GM19025 (cell line): Measurements from ENCODE around the gene CYB561.

ENCODE experiments used
- ATAC-seq: cut with Tn5 transposase; IDR thresholded peaks from one replicate; pipeline ENCODE4 v1.9.1; 2021; ENCODE audit warnings: mild to moderate bottlenecking, low read depth, moderate library complexity; ENCODE audit not compliant: unreplicated experiment

Gene CYB561

DNA sequence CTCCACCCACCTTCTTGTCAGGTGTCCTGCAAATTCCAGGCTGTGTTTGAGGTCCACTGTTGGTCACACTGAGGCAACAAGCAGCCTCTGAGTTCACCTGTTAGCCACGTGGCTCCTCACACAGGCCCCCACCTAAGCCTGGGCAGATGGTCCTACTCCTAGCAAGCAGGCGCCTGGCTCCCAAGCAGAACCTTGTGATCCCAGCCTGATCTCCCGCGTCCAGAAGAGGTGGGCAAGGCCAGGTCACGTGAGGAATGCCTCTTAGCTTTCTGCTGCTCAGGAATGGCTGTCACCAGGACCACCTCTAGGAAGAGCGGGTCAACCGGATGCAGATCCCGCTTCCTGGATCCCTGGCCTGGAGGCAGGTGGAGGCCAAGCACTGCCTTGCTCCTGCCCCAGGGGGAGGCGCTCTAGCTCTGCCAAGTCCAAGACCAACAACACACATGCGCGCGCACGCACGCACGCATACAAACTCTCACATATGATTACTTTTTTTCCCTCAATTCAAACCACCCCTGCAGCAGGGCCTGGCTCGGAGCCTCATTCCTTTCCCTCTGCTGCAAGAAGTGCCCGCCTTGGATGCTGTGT is 9.5 kb downstream of the CYB561 start:
- no peak for ATAC-seq

DNA sequence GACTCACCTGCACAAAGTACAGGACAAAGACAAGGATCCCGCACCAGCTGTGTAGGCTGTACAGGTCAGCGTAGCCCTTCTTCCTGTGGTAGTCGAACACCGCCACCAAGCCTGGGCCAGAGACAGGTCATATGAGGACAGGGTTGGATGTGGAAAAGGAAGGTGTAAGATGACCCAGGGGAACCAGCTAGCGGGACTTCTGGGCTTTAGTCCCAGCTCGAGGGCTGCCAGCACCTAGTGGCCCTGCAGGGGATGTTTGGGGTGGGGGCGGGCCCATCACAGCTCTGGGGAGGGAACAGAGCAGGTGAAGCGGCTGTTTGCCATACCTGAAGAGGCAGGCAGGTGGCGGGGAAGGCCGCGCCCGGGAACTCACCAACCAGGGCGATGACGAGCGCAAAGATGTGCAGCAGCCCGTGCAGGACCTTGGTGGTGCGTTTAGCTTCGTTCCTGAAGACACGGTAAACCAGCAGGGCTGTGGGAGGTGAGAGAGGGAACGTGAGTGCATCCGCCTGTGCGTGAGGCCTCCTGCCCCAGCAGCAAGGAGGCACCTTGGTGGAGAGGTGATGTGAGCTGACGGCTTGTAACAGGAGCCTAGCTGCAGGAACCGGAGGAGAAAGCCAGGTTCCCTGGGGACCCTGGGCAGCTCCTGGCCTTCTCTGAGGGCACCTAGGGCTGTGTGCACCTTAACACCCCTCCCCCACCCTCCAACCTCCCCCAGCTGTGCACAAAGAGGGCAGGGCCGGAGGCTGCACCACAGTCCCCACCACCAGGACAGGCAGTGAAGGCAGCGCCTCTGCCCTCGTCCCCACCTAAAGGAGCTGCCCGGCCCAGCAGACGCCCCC is 10.2 kb downstream of the CYB561 start:
- no peak for ATAC-seq

DNA sequence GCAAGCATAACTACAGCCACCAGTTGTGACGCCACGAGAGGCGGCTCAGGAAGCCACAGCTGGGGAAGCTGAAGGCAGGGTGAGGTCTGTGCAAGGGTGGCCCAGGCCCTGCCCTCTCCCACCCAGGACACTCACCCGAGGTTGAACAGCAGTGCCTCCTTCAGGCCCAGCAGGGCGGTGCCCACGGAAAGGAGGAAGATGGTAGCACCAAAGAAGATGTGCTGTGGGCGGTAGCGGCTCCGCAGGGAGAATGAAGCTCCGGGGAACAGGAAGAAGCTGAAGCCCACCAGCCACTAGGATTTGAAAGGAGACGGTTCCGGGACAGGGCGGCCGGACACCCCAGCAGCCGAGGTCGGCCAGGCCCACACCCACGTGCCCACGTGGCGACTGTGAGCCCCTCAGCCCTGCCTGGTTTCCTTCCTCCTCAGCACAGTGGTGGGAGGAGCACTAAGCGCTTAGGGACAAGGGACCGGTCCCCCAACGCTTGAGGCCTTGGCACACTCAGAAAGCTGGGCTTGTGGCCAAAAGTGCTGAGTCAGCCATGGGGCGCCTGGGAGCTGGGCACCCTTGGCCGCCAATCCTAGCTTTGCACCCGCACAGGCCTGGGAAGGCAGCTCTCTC is 11.0 kb downstream of the CYB561 start:
- ATAC-seq: no peak

DNA sequence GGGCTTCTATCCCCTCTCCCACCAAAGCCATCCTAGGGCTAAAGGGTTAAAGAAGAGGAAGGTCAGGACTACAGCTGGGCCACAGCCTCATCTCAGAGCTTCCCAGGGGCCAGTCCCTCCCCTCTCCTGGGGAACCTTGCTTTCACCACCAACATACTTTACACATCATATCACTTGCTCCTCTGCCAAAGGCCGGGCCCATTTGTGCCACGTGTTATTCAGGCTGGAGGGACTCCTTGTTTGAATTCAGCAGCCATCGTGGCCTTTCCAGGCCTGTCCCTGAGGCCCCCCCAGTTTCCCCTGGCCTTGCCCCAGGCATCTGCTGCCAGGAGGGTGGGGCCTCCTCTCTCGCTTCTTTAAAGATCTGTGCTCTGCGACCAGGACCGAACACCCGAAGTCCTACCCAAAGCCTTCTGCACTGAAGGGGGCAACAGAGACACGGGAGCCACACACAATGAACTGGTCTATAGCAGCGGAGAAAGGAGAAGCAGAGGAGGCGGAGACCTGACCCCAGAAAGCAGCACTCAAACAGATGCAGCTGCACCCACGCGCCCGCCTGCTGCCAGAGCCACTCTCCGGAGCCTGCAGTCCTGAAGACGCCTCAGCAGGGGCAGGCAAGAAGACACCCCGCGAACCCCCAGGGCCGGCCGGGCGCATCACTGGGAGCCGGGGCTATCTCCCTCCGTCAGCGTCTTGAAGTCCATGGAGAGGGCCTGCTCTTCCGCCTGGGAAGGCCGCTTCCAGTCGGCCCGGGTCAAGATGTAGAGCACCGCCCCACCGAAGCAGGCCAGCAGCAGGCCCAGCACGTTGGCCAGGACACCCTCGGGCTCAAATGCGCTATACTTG is 12.1 kb downstream of the CYB561 start:
- no peak for ATAC-seq

DNA sequence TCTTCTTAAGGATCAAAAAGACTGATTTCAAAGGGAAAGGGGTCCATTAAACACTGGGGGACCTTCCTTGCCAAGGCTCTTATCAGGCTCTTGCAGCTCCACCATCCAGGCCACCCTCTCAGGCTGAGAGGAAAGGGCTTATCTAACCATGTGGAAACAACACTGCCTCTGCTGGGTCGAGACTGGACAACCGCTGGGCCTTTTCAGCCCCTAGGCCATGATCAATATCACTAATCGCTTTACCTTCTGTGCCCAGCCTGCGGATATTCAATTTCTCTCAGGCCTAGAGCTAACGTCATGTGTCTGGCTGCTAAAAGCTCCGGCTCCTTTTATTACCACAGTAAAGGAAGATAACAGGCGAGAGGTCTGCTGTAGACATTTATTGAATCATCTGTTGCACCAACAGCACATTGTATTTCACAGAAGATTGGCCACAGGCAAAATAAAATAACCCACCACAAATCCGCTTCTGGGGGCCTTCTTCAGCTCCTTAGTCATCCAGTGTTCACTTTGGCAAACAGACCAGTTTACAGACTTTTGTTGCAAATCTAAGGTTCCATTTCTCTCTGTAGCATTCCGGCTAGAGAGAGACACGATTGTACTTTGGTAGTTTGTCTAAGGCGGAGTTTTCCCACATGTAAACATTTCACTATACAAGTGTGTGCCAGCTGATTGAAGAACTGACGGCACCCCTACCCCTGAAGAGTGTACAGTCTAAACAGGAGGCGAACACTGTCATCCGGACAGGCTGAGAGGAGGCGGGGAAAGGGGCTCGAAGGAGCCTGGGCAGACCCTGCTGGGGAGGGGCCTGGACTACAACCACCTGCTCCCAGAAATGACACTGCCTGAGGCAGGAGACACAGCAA is 13.9 kb downstream of the CYB561 start:
- ATAC-seq: no peak

DNA sequence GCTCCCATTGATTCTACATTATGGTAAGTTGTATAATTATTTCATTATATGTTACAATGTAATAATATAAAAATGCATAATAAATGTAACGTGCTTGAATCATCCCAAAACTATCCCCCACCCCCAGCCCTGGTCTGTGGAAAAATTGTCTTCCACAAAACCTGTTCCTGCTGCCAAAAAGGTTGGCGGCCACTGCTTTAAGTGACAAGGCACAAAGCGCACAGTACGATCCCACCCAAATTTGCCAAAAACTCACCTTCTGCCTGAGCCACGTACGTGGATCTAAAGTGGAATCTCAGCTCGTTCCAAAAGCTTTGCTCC is 14.5 kb downstream of the CYB561 start:
- no peak for ATAC-seq

DNA sequence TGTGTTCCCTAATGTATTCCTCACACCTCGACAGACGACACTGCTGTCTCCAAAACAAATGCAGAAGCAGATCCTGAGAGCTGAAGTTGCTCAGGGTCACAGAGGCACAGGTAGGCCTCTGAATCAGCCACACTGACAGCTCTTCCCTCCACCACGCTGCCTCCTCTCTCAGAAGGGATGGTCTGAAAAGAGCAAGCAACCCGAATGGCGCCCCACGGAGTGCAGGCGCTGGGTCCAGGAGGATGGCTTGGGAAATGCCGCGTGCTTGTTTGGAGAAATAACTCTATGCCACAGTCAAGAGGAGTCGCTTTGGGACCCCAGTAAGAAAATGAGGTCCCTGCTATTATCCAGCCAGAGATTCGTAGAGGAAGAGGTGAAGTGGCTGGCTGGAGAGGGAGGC is 15.9 kb downstream of the CYB561 start:
- no peak for ATAC-seq

DNA sequence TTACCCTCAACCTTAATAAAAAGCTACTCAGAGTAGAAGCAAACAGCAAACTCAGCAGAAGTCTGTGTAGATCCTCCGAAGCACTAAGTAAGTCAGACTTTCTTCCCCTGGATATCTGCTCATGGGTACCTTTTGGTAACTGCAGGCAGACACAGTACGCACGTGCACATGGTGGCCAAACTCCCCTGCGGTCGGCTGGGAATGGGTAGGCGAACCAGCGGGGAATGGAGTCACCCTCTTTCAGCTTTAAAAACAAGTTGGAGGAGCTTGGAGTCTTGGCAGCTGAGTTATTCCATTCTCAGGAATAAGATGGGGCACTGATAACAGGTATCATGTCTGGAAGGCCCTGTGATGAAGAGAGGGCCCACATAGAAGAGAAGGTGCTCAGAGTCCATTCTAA is 16.3 kb downstream of the CYB561 start:
- ATAC-seq: no peak

DNA sequence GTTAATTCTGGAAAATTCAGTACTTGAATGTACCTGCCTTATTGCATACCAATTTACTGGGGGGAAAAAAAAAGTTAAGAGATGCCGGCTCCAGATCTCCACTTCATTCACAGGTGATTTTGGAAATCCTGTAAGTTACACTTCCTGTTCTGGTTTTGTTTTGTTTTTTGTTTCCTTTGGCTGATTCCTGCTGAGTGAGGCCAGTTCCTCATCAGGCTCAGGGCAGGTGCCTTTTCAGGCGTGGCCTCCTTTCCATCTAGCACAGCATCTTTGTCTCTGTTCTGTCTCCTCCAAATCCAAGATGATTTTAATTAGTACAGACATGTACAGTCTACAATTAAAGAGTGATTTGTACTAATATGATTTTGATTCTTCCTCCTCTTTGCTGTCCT is 19.2 kb downstream of the CYB561 start:
- no peak for ATAC-seq

DNA sequence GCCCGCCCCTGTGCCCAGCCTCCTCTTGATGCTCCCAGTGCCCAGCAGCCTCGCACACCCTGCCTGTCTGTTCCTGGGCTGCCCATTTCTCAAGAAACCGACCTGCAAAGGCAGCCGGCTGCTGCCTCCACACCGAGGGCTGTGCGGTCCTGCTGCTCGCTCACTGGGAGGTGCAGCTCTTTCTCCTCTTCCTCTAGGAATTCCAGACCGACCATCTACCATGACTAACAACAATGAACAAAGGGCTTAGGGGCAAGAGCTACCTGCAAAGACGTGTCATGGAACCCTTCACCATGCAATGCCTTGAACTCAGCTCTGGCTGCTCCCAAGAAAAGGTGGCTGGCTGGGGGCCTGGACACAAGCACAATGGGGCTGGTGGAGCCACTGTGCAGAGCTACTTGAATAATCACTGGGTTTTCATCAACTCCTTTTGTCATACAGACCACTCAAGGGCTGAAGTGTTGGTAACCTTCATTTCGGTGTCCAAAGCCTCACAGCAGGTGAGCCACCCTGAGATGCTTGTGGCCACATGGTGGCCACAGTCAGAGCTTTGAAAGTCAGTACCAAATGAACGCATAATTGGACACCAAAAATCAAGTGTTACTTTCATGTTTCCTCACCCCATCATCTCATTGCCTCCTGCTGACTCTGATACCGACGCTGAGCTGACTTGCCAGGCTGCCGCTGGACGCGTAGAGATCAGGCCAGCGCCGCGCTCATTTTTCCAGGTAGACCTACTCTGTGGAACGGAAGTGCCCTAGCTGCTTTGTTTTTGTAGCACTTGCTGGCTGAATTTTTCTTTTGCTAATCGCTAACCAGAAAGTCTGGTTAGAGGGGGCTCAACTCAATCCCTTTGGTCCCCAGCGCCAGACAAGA is 19.8 kb downstream of the CYB561 start:
- ATAC-seq: no peak

DNA sequence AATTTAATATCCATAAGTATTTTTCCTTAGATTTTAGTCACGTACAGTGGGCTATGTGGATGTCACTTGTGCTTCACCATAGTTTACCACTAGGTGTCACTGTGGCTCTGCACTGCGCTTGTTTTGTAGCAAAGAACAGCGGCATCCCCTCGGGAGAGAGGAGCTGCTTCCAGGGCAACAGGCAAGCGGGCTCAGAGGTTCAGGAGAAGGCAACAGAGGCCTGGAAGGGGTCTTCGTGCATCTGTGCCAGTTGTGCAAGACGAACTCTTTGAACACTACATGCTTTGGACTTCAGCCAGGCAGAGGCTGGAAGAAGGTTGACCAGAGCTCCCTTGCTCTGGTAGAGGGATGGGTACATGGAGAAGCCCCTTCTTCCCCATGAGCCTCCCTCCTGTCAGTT is 20.6 kb downstream of the CYB561 start:
- no peak for ATAC-seq

DNA sequence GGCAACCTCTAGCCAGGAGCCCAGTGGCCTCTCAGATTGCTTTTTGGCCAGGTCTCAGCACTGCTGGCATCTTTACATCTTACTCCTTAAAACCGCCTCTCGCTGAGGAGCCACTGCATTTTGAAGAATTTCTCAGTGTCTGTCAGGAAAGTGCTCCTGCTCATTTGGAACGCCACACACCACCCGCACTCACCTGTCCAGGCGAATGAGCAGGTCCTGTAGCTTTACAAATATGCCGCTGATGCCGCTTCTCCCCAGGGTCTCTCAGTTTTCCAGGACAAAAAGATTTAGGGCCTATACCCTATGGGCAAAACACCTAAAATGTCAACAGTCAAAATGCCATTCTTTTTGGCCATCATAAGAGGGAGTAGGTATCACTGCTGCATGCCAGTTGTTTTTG is 22.1 kb downstream of the CYB561 start:
- no peak for ATAC-seq

DNA sequence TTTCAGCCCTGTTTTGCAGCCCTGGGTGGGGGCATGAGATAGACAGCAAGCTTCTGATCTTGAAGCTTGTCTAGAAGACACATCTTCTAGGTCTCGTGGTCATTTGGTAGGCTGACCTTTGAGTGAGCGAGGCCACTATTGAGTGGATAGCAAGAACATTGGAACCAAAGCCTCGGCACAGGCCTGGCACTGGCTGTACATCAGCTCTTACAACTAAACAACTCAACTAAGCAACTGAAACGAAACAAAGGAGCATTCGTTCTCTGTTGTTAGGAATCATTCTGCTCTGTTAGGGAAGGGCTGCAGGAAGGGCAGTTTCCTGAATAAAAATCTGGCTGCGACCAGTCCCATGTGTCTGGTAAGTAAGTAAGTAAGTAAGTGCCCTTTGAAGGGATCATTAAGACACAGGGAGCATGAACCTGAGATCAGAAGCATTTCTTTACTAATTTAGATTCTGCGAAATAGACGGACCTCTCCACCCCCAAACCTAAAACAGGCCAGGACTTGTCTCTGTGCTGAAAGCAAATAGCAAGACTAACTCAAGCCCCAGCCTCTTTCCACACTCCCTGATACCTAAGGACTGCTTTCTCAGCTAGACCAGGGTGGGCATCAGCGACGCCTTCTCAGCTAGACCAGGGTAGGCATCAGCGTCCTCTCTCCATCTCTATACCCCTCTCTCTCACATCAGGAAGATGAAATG is 22.7 kb downstream of the CYB561 start:
- no peak for ATAC-seq

DNA sequence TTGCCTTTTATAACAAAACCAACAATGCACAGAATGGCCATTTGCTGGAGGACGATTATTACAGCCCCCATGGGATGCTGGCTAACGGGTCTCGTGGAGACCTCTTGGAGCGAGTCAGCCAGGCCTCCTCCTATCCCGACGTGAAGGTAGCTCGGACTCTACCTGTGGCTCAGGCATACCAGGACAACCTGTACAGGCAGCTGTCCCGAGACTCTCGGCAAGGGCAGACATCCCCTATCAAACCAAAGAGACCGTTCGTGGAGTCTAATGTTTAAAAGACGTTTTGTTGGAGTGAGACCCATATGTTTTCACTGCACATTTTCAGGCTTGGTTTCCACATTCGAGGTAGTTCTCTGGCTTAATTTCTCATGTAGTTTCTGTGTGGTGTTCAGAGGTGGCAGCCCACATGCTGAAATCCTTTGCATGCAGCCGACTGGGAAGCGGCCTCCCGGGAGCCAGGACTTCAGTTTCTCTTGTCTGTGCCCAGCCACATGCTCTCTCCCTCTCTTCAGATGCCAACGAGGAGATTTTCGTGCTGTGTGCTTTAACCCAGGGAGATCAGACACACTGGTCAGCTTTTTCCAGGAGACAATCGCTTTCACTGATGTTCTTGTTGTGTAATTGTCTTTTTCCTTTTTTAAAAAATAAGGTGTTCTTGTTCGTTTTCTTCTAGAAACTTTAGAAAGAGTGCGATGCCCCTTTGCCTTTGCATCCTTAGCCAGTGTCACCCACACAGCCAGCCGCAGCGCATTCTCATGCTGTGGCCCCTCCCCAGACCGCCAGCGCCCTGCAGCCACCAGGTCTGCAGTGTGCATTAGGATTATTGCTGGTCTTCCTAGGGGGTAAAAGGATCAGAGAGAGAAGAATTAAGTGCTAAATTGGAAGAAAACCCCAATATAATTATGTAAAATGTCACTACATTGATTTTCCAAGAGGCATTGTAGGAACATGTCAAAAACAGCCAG is 24.1 kb downstream of the CYB561 start:
- ATAC-seq: no peak

DNA sequence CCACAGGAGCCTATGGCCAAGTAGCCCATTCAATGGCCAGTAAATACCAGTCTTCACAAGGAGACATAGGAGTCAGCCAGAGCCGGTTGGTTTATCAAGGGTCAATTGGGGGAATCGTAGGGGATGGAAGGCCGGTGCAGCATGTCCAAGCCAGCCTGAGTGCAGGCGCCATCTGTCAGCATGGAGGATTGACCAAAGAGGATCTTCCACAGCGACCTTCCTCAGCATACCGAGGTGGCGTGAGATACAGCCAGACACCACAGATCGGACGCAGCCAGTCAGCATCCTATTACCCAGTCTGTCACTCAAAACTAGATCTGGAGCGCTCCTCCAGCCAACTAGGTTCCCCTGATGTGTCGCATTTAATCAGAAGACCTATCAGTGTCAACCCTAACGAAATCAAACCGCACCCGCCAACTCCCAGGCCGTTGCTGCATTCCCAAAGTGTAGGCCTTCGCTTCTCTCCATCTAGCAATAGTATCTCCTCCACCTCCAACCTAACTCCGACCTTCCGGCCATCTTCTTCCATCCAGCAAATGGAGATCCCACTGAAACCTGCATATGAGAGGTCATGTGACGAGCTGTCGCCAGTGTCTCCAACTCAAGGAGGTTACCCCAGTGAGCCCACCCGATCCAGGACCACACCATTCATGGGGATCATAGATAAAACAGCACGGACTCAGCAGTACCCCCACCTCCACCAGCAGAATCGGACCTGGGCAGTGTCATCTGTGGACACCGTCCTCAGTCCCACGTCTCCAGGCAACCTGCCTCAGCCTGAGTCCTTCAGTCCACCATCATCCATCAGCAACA is 25.0 kb downstream of the CYB561 start:
- ATAC-seq: no peak

DNA sequence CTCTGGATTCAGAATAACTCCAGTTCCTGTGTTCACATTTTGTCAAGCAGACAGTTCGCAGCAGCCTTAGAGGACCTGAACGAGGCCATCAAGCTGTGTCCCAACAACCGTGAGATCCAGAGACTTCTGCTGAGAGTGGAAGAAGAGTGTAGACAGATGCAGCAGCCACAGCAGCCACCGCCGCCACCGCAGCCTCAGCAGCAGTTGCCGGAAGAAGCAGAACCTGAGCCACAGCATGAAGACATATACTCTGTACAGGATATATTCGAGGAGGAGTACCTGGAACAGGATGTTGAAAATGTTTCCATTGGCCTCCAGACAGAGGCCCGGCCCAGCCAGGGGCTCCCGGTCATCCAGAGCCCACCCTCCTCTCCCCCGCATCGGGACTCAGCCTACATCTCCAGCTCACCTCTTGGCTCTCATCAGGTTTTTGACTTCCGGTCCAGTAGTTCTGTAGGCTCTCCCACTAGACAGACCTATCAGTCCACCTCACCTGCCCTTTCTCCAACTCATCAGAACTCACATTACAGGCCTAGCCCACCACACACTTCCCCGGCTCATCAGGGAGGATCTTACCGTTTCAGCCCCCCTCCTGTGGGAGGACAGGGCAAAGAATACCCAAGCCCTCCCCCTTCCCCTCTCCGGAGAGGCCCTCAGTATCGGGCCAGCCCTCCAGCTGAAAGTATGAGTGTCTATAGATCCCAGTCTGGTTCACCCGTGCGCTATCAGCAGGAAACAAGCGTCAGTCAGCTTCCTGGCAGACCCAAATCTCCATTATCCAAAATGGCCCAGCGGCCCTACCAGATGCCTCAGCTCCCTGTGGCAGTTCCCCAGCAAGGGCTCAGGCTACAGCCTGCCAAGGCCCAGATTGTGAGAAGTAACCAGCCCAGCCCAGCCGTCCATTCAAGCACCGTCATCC is 25.9 kb downstream of the CYB561 start:
- no peak for ATAC-seq
